Bronchial epithelial cell (primary cell): Measurements from ENCODE around the gene ZAP70. TPM values are rescaled to one million over a fixed set of nuclear protein-coding genes. Genes with fewer than 3 reads are reported as not detected.

Source experiments
- DNase-seq: peaks from one replicate; pipeline ENCODE4 v3.0.0-alpha.2; 2010; ENCODE audit warnings: low read depth
- FAIRE-seq: peaks from 2 replicates; lab custom pipeline; 2011; peaks lifted over from hg19 to GRCh38; lab: Jason Lieb, UNC
- H3K27me3 ChIP-seq: 2 replicates; pipeline ENCODE4 v1.5.1; 2011; ENCODE audit warnings: low read length; ENCODE audit not compliant: control insufficient read depth, insufficient read depth
- H3K36me3 ChIP-seq: 2 replicates; pipeline ENCODE4 v1.5.1; 2011; ENCODE audit warnings: low read length; ENCODE audit not compliant: control insufficient read depth, insufficient read depth
- H3K4me3 ChIP-seq: 2 replicates; pipeline ENCODE4 v1.5.1; 2011; ENCODE audit warnings: mild to moderate bottlenecking, low read depth, low read length, control low read depth
- total RNA-seq: library from RNA; depleted of rRNA; stranded (reverse); fragments of >200 nt; gene quantifications from 2 replicates; pipeline ENCODE4 v1.2.1, GENCODE V29; 2014
- TF ChIP-seq, protein P1 (sequence below): IDR thresholded peaks from 2 replicates; pipeline ENCODE4 v1.5.1; 2011; ENCODE audit warnings: mild to moderate bottlenecking, moderate library complexity, low read length, control low read depth, inconsistent platforms; ENCODE audit not compliant: insufficient read depth, severe bottlenecking

ZAP70 gene
- total RNA-seq, 1 donor from 2014 or later, result not detected

DNA sequence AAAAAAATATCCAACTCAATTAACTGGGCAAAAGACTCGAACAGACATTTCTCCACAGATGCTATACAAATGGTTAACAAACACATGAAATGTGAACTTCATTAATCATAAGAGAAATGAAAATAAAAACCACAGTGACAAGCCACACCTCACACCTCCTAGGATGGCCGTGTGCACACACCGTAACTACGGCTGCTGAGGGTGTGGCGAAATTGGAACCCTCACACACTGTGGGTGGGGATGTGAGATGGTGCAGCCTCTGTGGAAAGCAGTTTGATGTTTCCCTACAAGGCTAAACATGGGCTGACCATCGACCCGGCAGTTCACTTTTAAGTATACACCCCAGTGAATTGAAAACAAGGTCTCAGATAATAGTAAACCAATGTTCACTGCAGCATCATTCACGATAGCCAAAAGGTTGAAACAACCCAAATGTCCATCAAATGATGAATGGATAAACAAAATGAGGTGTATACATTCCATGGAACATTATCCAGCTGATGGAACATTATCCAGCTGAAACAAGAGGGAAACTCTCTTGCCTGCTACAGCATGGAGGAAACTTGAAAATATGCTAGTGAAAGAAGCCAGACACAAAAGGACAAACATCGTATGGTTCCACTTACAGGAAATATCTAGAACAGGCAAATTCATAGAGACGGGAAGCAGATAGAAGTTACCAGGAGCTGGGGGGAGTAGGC lies 32.2 kb downstream of the ZAP70 start:
- no peaks in the 10 kb centered on the region for H3K27me3 ChIP-seq
- no peak for DNase-seq
- TF ChIP-seq, protein P1, sequence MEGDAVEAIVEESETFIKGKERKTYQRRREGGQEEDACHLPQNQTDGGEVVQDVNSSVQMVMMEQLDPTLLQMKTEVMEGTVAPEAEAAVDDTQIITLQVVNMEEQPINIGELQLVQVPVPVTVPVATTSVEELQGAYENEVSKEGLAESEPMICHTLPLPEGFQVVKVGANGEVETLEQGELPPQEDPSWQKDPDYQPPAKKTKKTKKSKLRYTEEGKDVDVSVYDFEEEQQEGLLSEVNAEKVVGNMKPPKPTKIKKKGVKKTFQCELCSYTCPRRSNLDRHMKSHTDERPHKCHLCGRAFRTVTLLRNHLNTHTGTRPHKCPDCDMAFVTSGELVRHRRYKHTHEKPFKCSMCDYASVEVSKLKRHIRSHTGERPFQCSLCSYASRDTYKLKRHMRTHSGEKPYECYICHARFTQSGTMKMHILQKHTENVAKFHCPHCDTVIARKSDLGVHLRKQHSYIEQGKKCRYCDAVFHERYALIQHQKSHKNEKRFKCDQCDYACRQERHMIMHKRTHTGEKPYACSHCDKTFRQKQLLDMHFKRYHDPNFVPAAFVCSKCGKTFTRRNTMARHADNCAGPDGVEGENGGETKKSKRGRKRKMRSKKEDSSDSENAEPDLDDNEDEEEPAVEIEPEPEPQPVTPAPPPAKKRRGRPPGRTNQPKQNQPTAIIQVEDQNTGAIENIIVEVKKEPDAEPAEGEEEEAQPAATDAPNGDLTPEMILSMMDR, result no peak
- no peak for FAIRE-seq
- H3K36me3 ChIP-seq, result no peaks in the 10 kb centered on the region
- H3K4me3 ChIP-seq, result no peak overlapping the region

DNA sequence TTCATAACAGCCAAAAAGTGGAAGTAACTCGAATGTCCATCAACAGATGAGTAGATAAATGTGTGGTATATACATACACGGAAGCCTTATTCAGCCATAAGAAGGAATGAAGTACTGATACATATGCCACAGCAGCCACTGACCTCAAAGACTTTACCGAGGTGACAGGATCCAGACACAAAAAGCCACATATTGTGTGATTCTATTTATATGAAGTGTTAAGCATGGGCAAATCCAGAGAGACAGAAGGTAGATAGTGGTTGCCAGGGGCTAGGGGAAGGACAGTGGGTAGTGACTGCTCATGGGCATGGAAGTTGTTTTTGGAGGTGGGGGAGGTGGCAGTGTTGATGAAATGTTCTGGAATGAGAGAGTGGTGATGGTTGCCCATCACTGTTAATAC lies 33.9 kb downstream of the ZAP70 start:
- TF ChIP-seq, protein P1, result no peak
- no peak for FAIRE-seq
- H3K27me3 ChIP-seq, result no peaks in the 10 kb centered on the region
- H3K36me3 ChIP-seq, result no peaks in the 10 kb centered on the region
- H3K4me3 ChIP-seq, result no peak overlapping the region
- no peak for DNase-seq

GRCh38 chr2:97747716-97748115 lies 34.3 kb downstream of the ZAP70 start:
- DNase-seq (no peak), FAIRE-seq (no peak)
- no peaks in the 10 kb centered on the region for H3K27me3 ChIP-seq
- no peaks in the 10 kb centered on the region for H3K36me3 ChIP-seq
- TF ChIP-seq, protein P1, result no peak
- no peak overlapping the region for H3K4me3 ChIP-seq

DNA sequence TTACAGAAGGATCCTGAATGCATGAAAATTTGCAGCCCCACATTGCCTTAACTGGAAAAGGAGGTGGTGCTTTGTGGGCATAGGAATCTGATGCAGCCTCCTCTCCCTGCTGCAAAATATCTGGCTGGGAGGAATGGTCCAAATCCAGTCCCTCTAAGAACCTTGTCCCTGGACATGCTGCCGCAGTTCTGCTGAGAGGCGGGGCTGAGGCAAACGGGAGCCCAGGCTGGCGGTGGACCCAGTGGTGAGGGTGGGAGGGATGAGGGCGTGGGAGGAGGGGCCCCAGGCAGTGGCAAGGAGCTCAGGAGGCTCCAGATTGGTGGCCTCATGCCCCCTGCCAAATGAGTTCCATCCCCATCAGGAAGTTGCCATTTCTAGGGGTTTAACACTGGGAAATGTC lies 36.2 kb downstream of the ZAP70 start:
- TF ChIP-seq, protein P1, result no peak
- Histone ChIP-seq H3K27me3 (no peaks in the 10 kb centered on the region), H3K36me3 (no peaks in the 10 kb centered on the region), H3K4me3 (no peak overlapping the region)
- FAIRE-seq (no peak), DNase-seq (no peak)

- Histone ChIP-seq H3K36me3 (no peaks in the 10 kb centered on the region), H3K27me3 (no peaks in the 10 kb centered on the region), H3K4me3 (no peak overlapping the region)
- TF ChIP-seq, protein P1, result no peak
- DNase-seq (no peak), FAIRE-seq (no peak)
Measured at GRCh38 chr2:97750017-97750416, 36.6 kb downstream of the ZAP70 start.

DNA sequence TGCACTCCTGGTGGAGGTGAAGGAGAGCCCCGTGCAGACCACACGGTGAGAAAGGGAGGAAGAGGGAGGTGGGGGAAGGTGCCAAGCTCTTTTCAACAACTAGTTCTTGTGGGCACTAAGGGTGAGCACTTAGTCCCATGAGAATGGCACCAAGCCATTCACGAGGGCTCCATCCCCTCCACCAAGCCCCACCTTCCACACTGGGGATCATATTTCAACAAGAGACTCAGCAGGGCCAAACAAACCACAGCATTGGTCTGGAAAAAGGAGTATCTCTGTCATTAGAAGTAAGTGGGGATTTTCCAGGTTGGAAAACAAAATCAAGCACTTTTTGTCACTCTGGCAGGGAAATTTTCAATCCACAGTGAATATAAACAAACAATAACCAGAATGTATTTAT lies 38.4 kb downstream of the ZAP70 start:
- Histone ChIP-seq H3K27me3 (no peaks in the 10 kb centered on the region), H3K4me3 (no peak overlapping the region), H3K36me3 (peaks cover under 1% of the 10 kb centered on the region)
- TF ChIP-seq, protein P1, result no peak
- DNase-seq, result no peak
- no peak for FAIRE-seq
